Astrocyte (in vitro differentiated cells and primary cell): ENCODE measurements around the gene NPS.

Source experiments
- EZH2 ChIP-seq: IDR thresholded peaks from 2 replicates; pipeline ENCODE4 v1.6.1; 2012; ENCODE audit warnings: mild to moderate bottlenecking, low read length, inconsistent platforms; ENCODE audit not compliant: insufficient read depth
- TF ChIP-seq, protein P1 (sequence below): IDR thresholded peaks from 2 replicates; pipeline ENCODE4 v1.5.1; 2011; ENCODE audit warnings: low read depth, mild to moderate bottlenecking, inconsistent platforms, low read length, moderate library complexity; ENCODE audit not compliant: insufficient read depth

- TF ChIP-seq, protein P1, sequence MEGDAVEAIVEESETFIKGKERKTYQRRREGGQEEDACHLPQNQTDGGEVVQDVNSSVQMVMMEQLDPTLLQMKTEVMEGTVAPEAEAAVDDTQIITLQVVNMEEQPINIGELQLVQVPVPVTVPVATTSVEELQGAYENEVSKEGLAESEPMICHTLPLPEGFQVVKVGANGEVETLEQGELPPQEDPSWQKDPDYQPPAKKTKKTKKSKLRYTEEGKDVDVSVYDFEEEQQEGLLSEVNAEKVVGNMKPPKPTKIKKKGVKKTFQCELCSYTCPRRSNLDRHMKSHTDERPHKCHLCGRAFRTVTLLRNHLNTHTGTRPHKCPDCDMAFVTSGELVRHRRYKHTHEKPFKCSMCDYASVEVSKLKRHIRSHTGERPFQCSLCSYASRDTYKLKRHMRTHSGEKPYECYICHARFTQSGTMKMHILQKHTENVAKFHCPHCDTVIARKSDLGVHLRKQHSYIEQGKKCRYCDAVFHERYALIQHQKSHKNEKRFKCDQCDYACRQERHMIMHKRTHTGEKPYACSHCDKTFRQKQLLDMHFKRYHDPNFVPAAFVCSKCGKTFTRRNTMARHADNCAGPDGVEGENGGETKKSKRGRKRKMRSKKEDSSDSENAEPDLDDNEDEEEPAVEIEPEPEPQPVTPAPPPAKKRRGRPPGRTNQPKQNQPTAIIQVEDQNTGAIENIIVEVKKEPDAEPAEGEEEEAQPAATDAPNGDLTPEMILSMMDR, result no peak
- no peak for TF ChIP-seq EZH2
These were observed 7.8 kb downstream of the NPS start for GRCh38 chr10:127556916-127557315.
